ENCODE results near the gene FRMD1. TPM values are rescaled to one million over a fixed set of nuclear protein-coding genes. Genes with fewer than 3 reads are reported as not detected.
A peak's percentile ranks its signal among the peaks of the same experiment; 100 is the strongest.

Gene FRMD1
- total and polyA plus RNA-seq, 7 donors: 0.01 to 2.9 (median 0.25) TPM

- ATAC-seq (no peak), DNase-seq (peak in 1 of 2 donors; percentile 44)
- TF ChIP-seq CTCF (IDR thresholded peaks at IDR 0.05): no peak
- intact Hi-C loops (cut with DNase I): no loop called here
- H3K36me3 ChIP-seq (ENCODE audit: insufficient read depth in 1 of 2, low read depth in 1 of 2): no peaks in the 10 kb centered on the region
- no peak overlapping the region for H3K4me3 ChIP-seq
- H3K9me3 ChIP-seq: no peaks in the 10 kb centered on the region
- H3K27ac ChIP-seq: no peak overlapping the region
- H3K4me1 ChIP-seq: peaks cover 15% of the 10 kb centered on the region
- H3K27me3 ChIP-seq (ENCODE audit: insufficient read depth in 3 of 3, low read length in 2 of 3): no peaks in the 10 kb centered on the region
- WGBS, 3 donors: 84 to 90% (median 88%) methylated on average over 38 of the region's 38 CpGs
Measured at GRCh38 chr6:168053086-168053956, 25.7 kb downstream of the FRMD1 start.

- H3K27ac ChIP-seq: no peak overlapping the region
- 94 to 96% (median 96%) methylated on average over 26 of the region's 26 CpGs for WGBS, 3 donors
- no peaks in the 10 kb centered on the region for H3K36me3 ChIP-seq (ENCODE audit: insufficient read depth in 1 of 2, low read depth in 1 of 2)
- no peak overlapping the region for H3K4me3 ChIP-seq
- H3K9me3 ChIP-seq: no peaks in the 10 kb centered on the region
- peaks cover 15% of the 10 kb centered on the region for H3K4me1 ChIP-seq
- H3K27me3 ChIP-seq (ENCODE audit: insufficient read depth in 3 of 3, low read length in 2 of 3): no peaks in the 10 kb centered on the region
- intact Hi-C loops (cut with DNase I): no loop called here
- DNase-seq: no peak
- no peak for TF ChIP-seq CTCF (IDR thresholded peaks at IDR 0.05)
- ATAC-seq: peak in 1 of 4 donors; percentile 31
Measured at GRCh38 chr6:168052291-168052891, 26.6 kb downstream of the FRMD1 start.

DNA sequence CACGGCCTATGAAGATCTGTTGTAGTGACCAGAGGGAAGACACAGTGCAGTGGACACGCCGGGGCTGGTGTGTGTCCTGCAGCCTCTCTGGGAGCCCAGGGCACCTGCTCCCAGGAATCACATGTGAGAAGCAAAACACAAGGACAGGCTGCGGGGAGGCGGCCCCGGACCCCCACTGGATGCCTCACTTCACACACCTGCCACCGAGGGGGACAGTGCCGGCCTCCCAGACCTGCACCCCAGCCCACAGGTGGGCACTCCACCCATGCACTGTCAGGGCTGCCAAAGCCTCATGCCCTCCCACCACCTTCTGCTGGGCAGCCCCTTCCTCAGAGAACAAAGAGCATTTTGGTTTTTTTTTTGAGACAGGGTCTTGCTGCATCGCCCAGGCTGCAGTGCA lies 27.4 kb downstream of the FRMD1 start:
- Histone ChIP-seq H3K9me3 (no peaks in the 10 kb centered on the region), H3K36me3 (ENCODE audit: insufficient read depth in 1 of 2, low read depth in 1 of 2) (no peaks in the 10 kb centered on the region), H3K4me1 (peaks cover 15% of the 10 kb centered on the region), H3K27ac (no peak overlapping the region), H3K27me3 (ENCODE audit: insufficient read depth in 3 of 3, low read length in 2 of 3) (no peaks in the 10 kb centered on the region), H3K4me3 (no peak overlapping the region)
- no peak for TF ChIP-seq CTCF (IDR thresholded peaks at IDR 0.05)
- intact Hi-C loops (cut with DNase I): no loop called here
- no peak for ATAC-seq
- WGBS, 3 donors: 90 to 96% (median 95%) methylated on average over 9 of the region's 9 CpGs
- DNase-seq: no peak

GRCh38 chr6:168050881-168051586 lies 28.0 kb downstream of the FRMD1 start:
- intact Hi-C loops (cut with DNase I): no loop called here
- TF ChIP-seq CTCF (IDR thresholded peaks at IDR 0.05): no peak
- Histone ChIP-seq H3K27ac (no peak overlapping the region), H3K27me3 (ENCODE audit: insufficient read depth in 3 of 3, low read length in 2 of 3) (no peaks in the 10 kb centered on the region), H3K36me3 (ENCODE audit: insufficient read depth in 1 of 2, low read depth in 1 of 2) (no peaks in the 10 kb centered on the region), H3K4me1 (peaks cover 15% of the 10 kb centered on the region), H3K9me3 (no peaks in the 10 kb centered on the region), H3K4me3 (no peak overlapping the region)
- ATAC-seq (no peak), DNase-seq (no peak)
- WGBS, 3 donors: 75 to 79% (median 76%) methylated on average over 23 of the region's 23 CpGs

All from psoas muscle (tissue), 8 donors.